Panc1 (cell line): ENCODE measurements around the gene FSD2. TPM values are rescaled to one million over a fixed set of nuclear protein-coding genes. Genes with fewer than 3 reads are reported as not detected.
"Not testable (repeated sequence)": the region's sequence is repeated elsewhere in the genome, so short reads cannot be mapped to it uniquely, and the experiment has no call there.

ENCODE experiments used
- ATAC-seq: fragments of 200-7000 bp; cut with Tn5 transposase; 2 replicates; pipeline ENCODE4 v1.9.1; 2020; ENCODE audit warnings: mild to moderate bottlenecking, moderate library complexity
- BruUV-seq: library from RNA; stranded (reverse); fragments of 400-500 nt; replicated peaks from 2 replicates; lab custom pipeline; 2021; lab: Mats Ljungman, UMichigan
- CTCF ChIA-PET: fragments of 300-600 bp; sonication (Branson Sonifier 250); formaldehyde crosslinking; loops from one replicate; lab custom pipeline; 2022; ENCODE audit warnings: antibody characterized with exemption; lab: Charles Lee
- POLR2A ChIA-PET: fragments of 300-600 bp; sonication (Branson Sonifier 250); formaldehyde crosslinking; loops from one replicate; lab custom pipeline; 2022; ENCODE audit warnings: antibody characterized with exemption; lab: Charles Lee
- DNase-seq: peaks from one replicate; pipeline ENCODE4 v3.0.0-alpha.2; 2010; ENCODE audit warnings: low read depth, low spot score
- H3K27ac ChIP-seq: 2 replicates; pipeline ENCODE4 v1.5.1; 2011; ENCODE audit warnings: mild to moderate bottlenecking, low read length, inconsistent platforms
- H3K27me3 ChIP-seq: fragments of 200-500 bp; sonication (Bioruptor generic); 2 replicates; pipeline ENCODE4 v1.6.0; 2014; ENCODE audit warnings: low read length, inconsistent platforms; ENCODE audit not compliant: control insufficient read depth, insufficient read depth
- H3K36me3 ChIP-seq: fragments of 200-500 bp; sonication (Bioruptor generic); 2 replicates; pipeline ENCODE4 v1.5.1; 2014; ENCODE audit warnings: inconsistent platforms, mild to moderate bottlenecking, low read length, moderate library complexity; ENCODE audit not compliant: control insufficient read depth, insufficient read depth
- H3K4me1 ChIP-seq: 2 replicates; pipeline ENCODE4 v1.5.1; 2011; ENCODE audit warnings: inconsistent platforms, mild to moderate bottlenecking, low read length, moderate library complexity; ENCODE audit not compliant: control insufficient read depth, insufficient read depth
- H3K4me3 ChIP-seq, 2 experiments: 2 replicates each; pipeline ENCODE4 v1.5.1; 2011 to 2012; ENCODE audit warnings: low read depth in 2 of 2, low read length in 2 of 2, mild to moderate bottlenecking in 2 of 2, inconsistent platforms in 1 of 2, moderate library complexity in 1 of 2
- H3K9me3 ChIP-seq: fragments of 200-500 bp; sonication (Bioruptor generic); 2 replicates; pipeline ENCODE4 v1.5.1; 2014; ENCODE audit warnings: low read depth, mild to moderate bottlenecking, inconsistent platforms, low read length, moderate library complexity; ENCODE audit not compliant: control insufficient read depth, insufficient read depth
- CTCF ChIP-seq: fragments of 450-650 bp; IDR thresholded peaks from 2 replicates; pipeline ENCODE4 v1.5.1; 2017; ENCODE audit warnings: mild to moderate bottlenecking
- POLR2AphosphoS5 ChIP-seq: IDR thresholded peaks from 2 replicates; pipeline ENCODE4 v1.6.1; 2012; ENCODE audit warnings: mild to moderate bottlenecking, low read depth, low read length, moderate library complexity
- REST ChIP-seq, 2 experiments: IDR thresholded peaks; 2 replicates each; pipeline ENCODE4 v1.6.1; 2011 to 2012; ENCODE audit warnings: low read depth in 2 of 2, control low read depth in 1 of 2, low read length in 1 of 2, mild to moderate bottlenecking in 1 of 2, moderate library complexity in 1 of 2; ENCODE audit not compliant: insufficient read depth in 1 of 2
- SIN3A ChIP-seq: IDR thresholded peaks from 2 replicates; pipeline ENCODE4 v1.6.1; 2012; ENCODE audit warnings: low read depth, mild to moderate bottlenecking, low read length, moderate library complexity, borderline replicate concordance; ENCODE audit not compliant: insufficient read depth
- TCF7L2 ChIP-seq: IDR thresholded peaks from 2 replicates; pipeline ENCODE4 v1.6.1; 2011; ENCODE audit warnings: mild to moderate bottlenecking, low read depth, low read length, inconsistent platforms
- in situ Hi-C: cut with HindIII; loops from 2 replicates; pipeline ENCODE4 v1.10.0; 2016; ENCODE audit warnings: low sequenced_read_pairs, low pct_unique_long_range_greater_than_20kb
- intact Hi-C: fragments of 100-400 bp; cut with micrococcal nuclease; formaldehyde crosslinking; loops from one replicate; pipeline ENCODE4 v1.10.0; 2022; ENCODE audit not compliant: unreplicated experiment
- total RNA-seq: library from RNA; stranded (reverse); gene quantifications from one replicate; pipeline ENCODE4 v1.2.1, GENCODE V29; 2021; ENCODE audit not compliant: unreplicated experiment

FSD2 gene
- total RNA-seq, 1 experiment from 2014 or later: not detected

GRCh38 chr15:82768414-82769054 lies 37.3 kb downstream of the FSD2 start:
- intact Hi-C loops: no loop called here
- in situ Hi-C loops: no loop called here
- ChIA-PET CTCF (no interaction called here), POLR2A (no interaction called here)
- ATAC-seq: no peak
- DNase-seq: no peak
- no peak for TF ChIP-seq TCF7L2
- TF ChIP-seq POLR2AphosphoS5: no peak
- no peak for TF ChIP-seq REST (IDR thresholded peaks at IDR 0.05; ENCODE audit: insufficient read depth in 1 of 2, low read depth in 2 of 2, low read length in 1 of 2)
- no peak for TF ChIP-seq SIN3A
- Histone ChIP-seq H3K4me3 (no peak overlapping the region), H3K27ac (no peak overlapping the region), H3K9me3 (no peaks in the 10 kb centered on the region), H3K36me3 (no peaks in the 10 kb centered on the region), H3K27me3 (no peaks in the 10 kb centered on the region), H3K4me1 (no peaks in the 10 kb centered on the region)
- no TSS peak for BruUV-seq

GRCh38 chr15:82767163-82767829 lies 38.6 kb downstream of the FSD2 start:
- POLR2A ChIA-PET: interaction anchor here (0.6 kb wide), 2 partner anchors 17 to 53 kb away, joined by 3 to 4 read pairs; no protein-coding TSS in a partner anchor
- H3K27ac ChIP-seq: no peak overlapping the region
- H3K36me3 ChIP-seq: no peaks in the 10 kb centered on the region
- no peak for DNase-seq
- no peaks in the 10 kb centered on the region for H3K4me1 ChIP-seq
- CTCF ChIA-PET: no interaction called here
- H3K9me3 ChIP-seq: no peaks in the 10 kb centered on the region
- no TSS peak for BruUV-seq
- intact Hi-C loops (no loop called here), in situ Hi-C loops (no loop called here)
- H3K4me3 ChIP-seq: no peak overlapping the region
- TF ChIP-seq POLR2AphosphoS5 (no peak), TCF7L2 (no peak), CTCF (no peak), REST (IDR thresholded peaks at IDR 0.05; ENCODE audit: insufficient read depth in 1 of 2, low read depth in 2 of 2, low read length in 1 of 2) (no peak), SIN3A (no peak)
- no peak for ATAC-seq
- H3K27me3 ChIP-seq: no peaks in the 10 kb centered on the region

GRCh38 chr15:82766201-82766600 lies 39.7 kb downstream of the FSD2 start:
- BruUV-seq, H3K4me1 ChIP-seq, intact Hi-C loops, H3K36me3 ChIP-seq, CTCF ChIA-PET, ATAC-seq, H3K9me3 ChIP-seq, in situ Hi-C loops, POLR2A ChIA-PET, H3K27me3 ChIP-seq, DNase-seq, H3K27ac ChIP-seq, H3K4me3 ChIP-seq: not testable (repeated sequence)
